Brain microvascular endothelial cell (primary cell): Measurements from ENCODE around the gene THSD4.

ENCODE experiments used
- DNase-seq: peaks from one replicate; pipeline ENCODE4 v3.0.0-alpha.2; 2020
- H3K27ac ChIP-seq: fragments of 250-450 bp; sonication (Bioruptor Pico); 2 replicates; pipeline ENCODE4 v1.5.1; 2020; ENCODE audit warnings: mild to moderate bottlenecking, moderate library complexity
- H3K27me3 ChIP-seq: fragments of 250-450 bp; sonication (Bioruptor Pico); replicated peaks from 2 replicates; pipeline ENCODE4 v1.5.1; 2020; ENCODE audit warnings: mild to moderate bottlenecking
- H3K36me3 ChIP-seq: fragments of 250-450 bp; sonication (Bioruptor Pico); replicated peaks from 2 replicates; pipeline ENCODE4 v1.5.1; 2020; ENCODE audit warnings: mild to moderate bottlenecking
- H3K4me3 ChIP-seq: 2 replicates; pipeline ENCODE4 v1.5.1; 2011; ENCODE audit warnings: low read depth, mild to moderate bottlenecking, control low read depth, low read length, moderate library complexity
- in situ Hi-C: cut with HindIII; loops from 2 replicates; pipeline ENCODE4 v1.10.0; 2017; ENCODE audit warnings: low sequenced_read_pairs, low pct_ligation_motif_present
- TF ChIP-seq, protein P1 (sequence below): IDR thresholded peaks from 2 replicates; pipeline ENCODE4 v1.5.1; 2011; ENCODE audit warnings: low read depth, mild to moderate bottlenecking, moderate library complexity, low read length, control low read depth, inconsistent platforms; ENCODE audit errors: missing control alignments

Gene THSD4

GRCh38 chr15:71152542-71152941 lies 37.3 kb downstream of the THSD4 start:
- H3K4me3 ChIP-seq, result no peak overlapping the region
- peaks cover 18% of the 10 kb centered on the region for H3K36me3 ChIP-seq
- TF ChIP-seq, protein P1, sequence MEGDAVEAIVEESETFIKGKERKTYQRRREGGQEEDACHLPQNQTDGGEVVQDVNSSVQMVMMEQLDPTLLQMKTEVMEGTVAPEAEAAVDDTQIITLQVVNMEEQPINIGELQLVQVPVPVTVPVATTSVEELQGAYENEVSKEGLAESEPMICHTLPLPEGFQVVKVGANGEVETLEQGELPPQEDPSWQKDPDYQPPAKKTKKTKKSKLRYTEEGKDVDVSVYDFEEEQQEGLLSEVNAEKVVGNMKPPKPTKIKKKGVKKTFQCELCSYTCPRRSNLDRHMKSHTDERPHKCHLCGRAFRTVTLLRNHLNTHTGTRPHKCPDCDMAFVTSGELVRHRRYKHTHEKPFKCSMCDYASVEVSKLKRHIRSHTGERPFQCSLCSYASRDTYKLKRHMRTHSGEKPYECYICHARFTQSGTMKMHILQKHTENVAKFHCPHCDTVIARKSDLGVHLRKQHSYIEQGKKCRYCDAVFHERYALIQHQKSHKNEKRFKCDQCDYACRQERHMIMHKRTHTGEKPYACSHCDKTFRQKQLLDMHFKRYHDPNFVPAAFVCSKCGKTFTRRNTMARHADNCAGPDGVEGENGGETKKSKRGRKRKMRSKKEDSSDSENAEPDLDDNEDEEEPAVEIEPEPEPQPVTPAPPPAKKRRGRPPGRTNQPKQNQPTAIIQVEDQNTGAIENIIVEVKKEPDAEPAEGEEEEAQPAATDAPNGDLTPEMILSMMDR, result no peak
- H3K27me3 ChIP-seq, result no peaks in the 10 kb centered on the region
- in situ Hi-C loops, result no loop called here
- no peak overlapping the region for H3K27ac ChIP-seq
- no peak for DNase-seq

GRCh38 chr15:71153823-71154524 lies 38.7 kb downstream of the THSD4 start:
- TF ChIP-seq, protein P1, result no peak
- peak overlapping the region; percentile 6 for H3K27ac ChIP-seq
- in situ Hi-C loops, result no loop called here

DNA sequence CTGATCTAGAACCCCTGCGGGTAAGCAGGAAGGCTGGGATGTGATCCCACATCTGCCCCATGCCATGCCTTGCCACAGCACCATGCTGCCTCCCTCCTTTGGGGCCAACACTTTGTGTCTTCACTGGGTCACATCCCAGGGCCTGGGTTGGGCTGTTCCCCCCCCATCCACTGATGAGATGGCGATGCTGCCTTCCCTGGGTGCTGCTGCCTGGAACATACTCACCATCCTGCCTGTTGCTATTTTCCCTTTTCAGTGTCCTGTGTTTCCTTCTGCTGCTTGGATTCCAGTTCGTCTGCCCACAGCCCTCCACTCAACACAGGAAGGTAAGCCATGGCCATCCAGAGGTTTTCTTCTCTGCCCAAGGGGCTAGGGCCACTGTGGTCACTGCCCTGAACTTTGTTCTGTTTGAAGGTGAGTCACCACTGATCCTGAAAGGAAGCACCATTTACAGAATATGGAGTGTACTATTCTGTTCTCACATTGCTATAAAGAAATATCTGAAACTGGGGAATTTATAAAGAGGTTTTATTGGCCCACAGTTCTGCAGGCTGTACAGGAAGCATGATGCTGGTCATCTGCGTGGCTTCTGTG lies 39.4 kb downstream of the THSD4 start:
- in situ Hi-C loops, result no loop called here
- Histone ChIP-seq H3K27ac (peak overlapping the region; percentile 6), H3K4me3 (no peak overlapping the region), H3K27me3 (no peaks in the 10 kb centered on the region), H3K36me3 (peaks cover 18% of the 10 kb centered on the region)
- TF ChIP-seq, protein P1, result no peak
- DNase-seq, result no peak

More at GRCh38 chr15:71153823-71154524, 38.7 kb downstream of the THSD4 start:
- Histone ChIP-seq H3K27me3 (no peaks in the 10 kb centered on the region), H3K4me3 (no peak overlapping the region), H3K36me3 (peaks cover 18% of the 10 kb centered on the region)
- no peak for DNase-seq

DNA sequence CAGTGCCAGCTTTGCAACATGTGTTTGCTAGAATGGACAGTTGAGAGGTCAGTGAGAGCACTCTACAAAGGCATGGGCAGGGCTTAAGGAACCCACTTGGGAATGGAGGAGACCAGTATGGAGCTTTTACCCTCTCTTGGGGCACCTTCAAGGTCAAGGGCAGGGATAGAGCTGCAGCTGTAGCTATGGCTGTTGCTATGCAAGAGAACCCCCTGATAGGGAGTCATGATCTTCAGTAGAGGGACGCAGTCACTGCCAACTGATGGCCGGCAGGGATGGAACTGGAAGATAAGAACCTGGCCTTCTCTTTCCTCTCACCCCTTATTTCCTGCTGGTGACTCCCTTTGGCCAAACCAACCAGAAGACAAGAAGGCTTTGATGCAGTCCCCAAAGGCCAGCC lies 40.3 kb downstream of the THSD4 start:
- Histone ChIP-seq H3K27ac (no peak overlapping the region), H3K4me3 (no peak overlapping the region), H3K36me3 (peaks cover 18% of the 10 kb centered on the region), H3K27me3 (no peaks in the 10 kb centered on the region)
- no peak for DNase-seq
- in situ Hi-C loops, result no loop called here
- TF ChIP-seq, protein P1, result no peak

DNA sequence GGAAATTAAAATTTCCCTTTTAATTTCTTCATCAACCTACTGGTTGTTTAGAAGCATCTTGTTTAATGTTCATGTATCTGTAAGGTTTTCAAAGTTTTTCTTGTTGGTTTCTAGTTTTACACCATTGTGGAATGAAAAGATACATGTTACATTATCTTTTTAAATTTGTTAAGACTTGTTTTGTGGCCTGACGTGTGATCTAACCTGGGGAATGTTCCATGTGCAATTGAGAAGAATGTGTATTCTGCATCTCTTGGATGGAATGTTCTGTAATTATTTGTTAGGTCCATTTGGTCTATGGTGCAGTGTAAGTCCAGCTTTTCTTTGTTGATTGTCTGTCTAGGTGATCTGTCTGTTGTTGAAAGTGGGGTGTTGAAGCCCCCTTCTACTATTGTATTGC lies 45.7 kb downstream of the THSD4 start:
- Histone ChIP-seq H3K4me3 (no peak overlapping the region), H3K36me3 (peaks cover 3% of the 10 kb centered on the region), H3K27me3 (no peaks in the 10 kb centered on the region), H3K27ac (no peak overlapping the region)
- TF ChIP-seq, protein P1, result no peak
- DNase-seq, result no peak
- in situ Hi-C loops, result no loop called here
